MM.1S (cell line): ENCODE measurements around the gene ECT2.

Experiments used
- EZH2 ChIP-seq: fragments of 300-600 bp; sonication (generic); optimal IDR thresholded peaks from 2 replicates; pipeline ENCODE3; 2017; ENCODE audit warnings: low read depth, mild to moderate bottlenecking, antibody characterized with exemption, low read length, mixed read lengths
- EZH2phosphoT487 ChIP-seq: fragments of 300-600 bp; sonication (generic); IDR thresholded peaks from 2 replicates; pipeline ENCODE4 v1.6.1; 2018; ENCODE audit warnings: antibody characterized with exemption, low read length
- TF ChIP-seq, protein P1 (sequence below): fragments of 300-600 bp; sonication (generic); IDR thresholded peaks from 2 replicates; pipeline ENCODE4 v1.5.1; 2016; ENCODE audit warnings: antibody characterized with exemption, low read length, mixed read lengths

DNA sequence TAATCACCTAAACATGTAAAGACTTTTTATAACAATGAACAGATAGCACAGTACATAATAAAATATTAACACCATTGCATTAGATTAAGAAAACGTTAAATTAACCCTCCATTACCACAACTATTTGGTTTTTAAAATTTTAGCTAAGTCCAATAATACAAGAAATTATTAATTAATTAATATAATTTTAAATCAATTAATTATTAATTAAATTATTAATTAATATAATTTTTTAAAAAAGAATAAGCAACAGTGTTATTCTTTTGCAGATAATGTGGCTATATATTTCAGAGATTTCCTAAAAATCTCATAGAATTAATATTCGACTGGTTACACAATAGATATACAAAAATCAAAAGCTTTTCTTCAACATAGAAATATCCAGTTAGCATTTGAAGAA is 82.5 kb downstream of the ECT2 start:
- TF ChIP-seq, protein P1, sequence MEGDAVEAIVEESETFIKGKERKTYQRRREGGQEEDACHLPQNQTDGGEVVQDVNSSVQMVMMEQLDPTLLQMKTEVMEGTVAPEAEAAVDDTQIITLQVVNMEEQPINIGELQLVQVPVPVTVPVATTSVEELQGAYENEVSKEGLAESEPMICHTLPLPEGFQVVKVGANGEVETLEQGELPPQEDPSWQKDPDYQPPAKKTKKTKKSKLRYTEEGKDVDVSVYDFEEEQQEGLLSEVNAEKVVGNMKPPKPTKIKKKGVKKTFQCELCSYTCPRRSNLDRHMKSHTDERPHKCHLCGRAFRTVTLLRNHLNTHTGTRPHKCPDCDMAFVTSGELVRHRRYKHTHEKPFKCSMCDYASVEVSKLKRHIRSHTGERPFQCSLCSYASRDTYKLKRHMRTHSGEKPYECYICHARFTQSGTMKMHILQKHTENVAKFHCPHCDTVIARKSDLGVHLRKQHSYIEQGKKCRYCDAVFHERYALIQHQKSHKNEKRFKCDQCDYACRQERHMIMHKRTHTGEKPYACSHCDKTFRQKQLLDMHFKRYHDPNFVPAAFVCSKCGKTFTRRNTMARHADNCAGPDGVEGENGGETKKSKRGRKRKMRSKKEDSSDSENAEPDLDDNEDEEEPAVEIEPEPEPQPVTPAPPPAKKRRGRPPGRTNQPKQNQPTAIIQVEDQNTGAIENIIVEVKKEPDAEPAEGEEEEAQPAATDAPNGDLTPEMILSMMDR, result no peak
- TF ChIP-seq EZH2, result no peak
- no peak for TF ChIP-seq EZH2phosphoT487
